ENCODE measurements around the gene AIRE. TPM values are rescaled to one million over a fixed set of nuclear protein-coding genes. Genes with fewer than 3 reads are reported as not detected.

The AIRE gene
- polyA plus RNA-seq, 3 donors: 0.49 to 0.80 (median 0.50) TPM

GRCh38 chr21:44317241-44317782 is 31.6 kb downstream of the AIRE start:
- DNase-seq (ENCODE audit: extremely low read depth in 1 of 11, low read depth in 9 of 11, low spot score in 4 of 11): no peak

GRCh38 chr21:44317871-44318270 is 32.2 kb downstream of the AIRE start:
- no peak for DNase-seq (ENCODE audit: extremely low read depth in 1 of 11, low read depth in 9 of 11, low spot score in 4 of 11)

- DNase-seq (ENCODE audit: extremely low read depth in 1 of 11, low read depth in 9 of 11, low spot score in 4 of 11): no peak
Observed at GRCh38 chr21:44318489-44319285, 33.0 kb downstream of the AIRE start.

- no peak for DNase-seq (ENCODE audit: extremely low read depth in 1 of 11, low read depth in 9 of 11, low spot score in 4 of 11)
Observed at GRCh38 chr21:44319407-44320065, 33.9 kb downstream of the AIRE start.

GRCh38 chr21:44320847-44321246 is 35.2 kb downstream of the AIRE start:
- DNase-seq (ENCODE audit: extremely low read depth in 1 of 11, low read depth in 9 of 11, low spot score in 4 of 11): no peak

GRCh38 chr21:44321846-44322450 is 36.3 kb downstream of the AIRE start:
- no peak for DNase-seq (ENCODE audit: extremely low read depth in 1 of 11, low read depth in 9 of 11, low spot score in 4 of 11)

GRCh38 chr21:44322621-44323325 is 37.1 kb downstream of the AIRE start:
- no peak for DNase-seq (ENCODE audit: extremely low read depth in 1 of 11, low read depth in 9 of 11, low spot score in 4 of 11)

GRCh38 chr21:44323591-44323990 is 37.9 kb downstream of the AIRE start:
- DNase-seq (ENCODE audit: extremely low read depth in 1 of 11, low read depth in 9 of 11, low spot score in 4 of 11): no peak

GRCh38 chr21:44324106-44324853 is 38.6 kb downstream of the AIRE start:
- no peak for DNase-seq (ENCODE audit: extremely low read depth in 1 of 11, low read depth in 9 of 11, low spot score in 4 of 11)

GRCh38 chr21:44324854-44325107 is 39.1 kb downstream of the AIRE start:
- no peak for DNase-seq (ENCODE audit: extremely low read depth in 1 of 11, low read depth in 9 of 11, low spot score in 4 of 11)

GRCh38 chr21:44325386-44326271 is 40.0 kb downstream of the AIRE start:
- no peak for DNase-seq (ENCODE audit: extremely low read depth in 1 of 11, low read depth in 9 of 11, low spot score in 4 of 11)

- DNase-seq (ENCODE audit: extremely low read depth in 1 of 11, low read depth in 9 of 11, low spot score in 4 of 11): no peak
Observed at GRCh38 chr21:44326272-44326647, 40.6 kb downstream of the AIRE start.

- DNase-seq (ENCODE audit: extremely low read depth in 1 of 11, low read depth in 9 of 11, low spot score in 4 of 11): no peak
Observed at GRCh38 chr21:44326716-44327602, 41.3 kb downstream of the AIRE start.

GRCh38 chr21:44327603-44327974 is 41.9 kb downstream of the AIRE start:
- DNase-seq (ENCODE audit: extremely low read depth in 1 of 11, low read depth in 9 of 11, low spot score in 4 of 11): no peak

GRCh38 chr21:44328242-44328895 is 42.7 kb downstream of the AIRE start:
- DNase-seq (ENCODE audit: extremely low read depth in 1 of 11, low read depth in 9 of 11, low spot score in 4 of 11): no peak

GRCh38 chr21:44329086-44329889 is 43.6 kb downstream of the AIRE start:
- no peak for DNase-seq (ENCODE audit: extremely low read depth in 1 of 11, low read depth in 9 of 11, low spot score in 4 of 11)

Measured in renal cortex interstitium (tissue), 11 donors.